ENCODE data around the gene ARPC5L. TPM values are rescaled to one million over a fixed set of nuclear protein-coding genes. Genes with fewer than 3 reads are reported as not detected.

ARPC5L gene
- total RNA-seq, 1 experiment from 2014 or later, result 50.0 TPM

DNA sequence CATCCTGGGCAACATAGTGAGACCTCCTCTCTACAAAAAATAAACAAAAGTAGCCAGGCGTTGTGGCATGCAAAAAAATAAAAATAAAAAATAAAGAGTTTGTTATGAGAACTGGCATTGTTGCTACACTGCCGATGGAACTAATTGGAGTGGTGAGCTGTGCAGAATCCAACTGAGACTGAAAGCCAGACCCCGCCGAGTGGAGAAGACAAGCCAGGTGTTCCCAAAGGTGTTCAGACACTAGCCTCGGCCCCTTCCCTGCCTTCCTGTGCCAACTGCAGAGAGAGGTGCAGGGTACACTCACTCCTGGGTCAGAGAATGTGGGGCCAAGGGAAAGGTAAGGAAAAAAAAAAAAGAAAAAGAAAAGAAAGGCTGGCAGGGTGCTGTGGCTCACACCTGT is 46.3 kb upstream of the ARPC5L start (continued):
- TF ChIP-seq TCF7L2 (IDR thresholded peaks at IDR 0.05; ENCODE audit: borderline replicate concordance, extremely low read depth, insufficient read depth, insufficient read length), result no peak
- TF ChIP-seq, protein P1, sequence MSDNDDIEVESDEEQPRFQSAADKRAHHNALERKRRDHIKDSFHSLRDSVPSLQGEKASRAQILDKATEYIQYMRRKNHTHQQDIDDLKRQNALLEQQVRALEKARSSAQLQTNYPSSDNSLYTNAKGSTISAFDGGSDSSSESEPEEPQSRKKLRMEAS (IDR thresholded peaks at IDR 0.05), result no peak

DNA sequence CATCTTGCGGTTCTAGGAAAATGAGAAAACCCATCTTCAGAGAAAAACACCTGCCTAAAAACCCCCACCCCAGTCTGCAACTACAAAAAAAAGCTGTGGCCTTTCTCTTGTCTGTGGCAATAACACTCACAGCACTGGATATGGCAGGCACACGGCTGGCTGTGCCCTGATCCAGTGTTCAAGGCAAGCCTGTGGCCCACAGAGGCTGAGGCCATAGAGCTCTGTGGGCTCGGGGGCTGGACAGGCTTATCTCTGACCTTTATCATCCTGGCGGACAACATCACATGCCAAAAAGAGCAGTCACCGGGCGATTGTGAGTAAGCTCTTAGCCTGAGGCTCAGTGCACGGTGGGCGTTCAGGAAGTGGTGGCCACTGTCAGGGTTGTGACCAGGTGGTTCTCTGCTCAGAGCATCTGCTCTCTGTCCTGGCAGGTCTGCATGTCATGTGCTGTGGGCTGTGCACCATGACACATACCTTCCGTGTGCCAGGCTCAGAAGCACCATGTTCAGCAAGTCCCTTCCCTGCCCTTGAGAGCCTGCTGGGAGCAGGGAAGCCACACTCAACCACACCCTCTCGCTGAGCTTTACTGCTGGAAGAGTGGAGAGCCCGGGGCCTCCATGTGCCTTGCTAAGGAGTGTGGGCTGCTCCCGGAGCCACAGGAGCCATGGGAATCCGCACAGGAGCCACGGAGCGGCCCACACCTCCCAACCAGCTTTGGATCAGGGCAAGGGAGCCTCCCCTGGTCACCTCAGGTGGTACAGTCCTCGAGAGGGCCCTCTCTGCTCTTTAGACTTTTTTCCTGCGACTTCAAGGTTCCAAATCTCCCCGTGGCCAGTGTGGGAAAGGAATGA is 43.3 kb upstream of the ARPC5L start:
- POLR2A ChIA-PET, result interaction anchor here (0.6 to 2.1 kb wide), 6 partner anchors 8 to 41 kb away, joined by 3 to 8 read pairs (median 4); partner anchors contain the start of gene OLFML2A
- Histone ChIP-seq H3K27ac (ENCODE audit: low read depth, low read length) (peak overlapping the region; percentile 69), H3K9me2 (ENCODE audit: insufficient read depth) (no peaks in the 10 kb centered on the region), H3K79me2 (ENCODE audit: insufficient read depth, low read length) (no peaks in the 10 kb centered on the region), H3K4me3 (replicated peaks in 1 of 2; ENCODE audit: low read depth in 1 of 2, low read length in 2 of 2) (peak overlapping the region in 1 of 2 experiments; percentile 15; a peak in 1 of 4 replicates), H3K4me1 (ENCODE audit: control insufficient read depth in 1 of 2, insufficient read depth in 2 of 2, low read length in 2 of 2) (peaks cover 29 to 61% of the 10 kb centered on the region in 2 experiments), H2AFZ (ENCODE audit: low read depth, low read length, poor library complexity, severe bottlenecking) (peak overlapping the region; percentile 37), H3K36me3 (ENCODE audit: control insufficient read depth in 1 of 2, insufficient read depth in 2 of 2, low read length in 2 of 2) (no peaks in the 10 kb centered on the region), H4K20me1 (ENCODE audit: insufficient read depth) (no peaks in the 10 kb centered on the region), H3K9ac (ENCODE audit: low read length) (peak overlapping the region; percentile 58), H3K9me3 (ENCODE audit: control insufficient read depth in 1 of 2, insufficient read depth in 1 of 2, low read depth in 1 of 2, low read length in 2 of 2) (no peaks in the 10 kb centered on the region), H3K4me2 (ENCODE audit: low read length) (peak overlapping the region; percentile 65), H3K27me3 (ENCODE audit: insufficient read depth, low read length) (no peaks in the 10 kb centered on the region)
- peak; percentile 82 for DNase-seq (ENCODE audit: low read depth, low spot score)
- RAD21 ChIA-PET (ENCODE audit: low non-redundant PET in 1 of 2, low total read pairs in 2 of 2, uncharacterized antibody in 2 of 2, unreplicated experiment in 2 of 2), result interaction anchor here in 1 of 2 experiments (0.7 to 1.3 kb wide), 2 partner anchors 34 to 44 kb away, joined by 3 to 6 read pairs; partner anchors contain the start of gene WDR38
- ATAC-seq, result peak; percentile 87
- CTCF ChIA-PET, result interaction anchor here (1.0 to 2.6 kb wide), 5 partner anchors 23 to 202 kb away, joined by 3 to 13 read pairs (median 8); partner anchors contain the start of genes NR6A1 and WDR38
- BruUV-seq (replicated peaks), result no TSS peak
- intact Hi-C loops (cut with micrococcal nuclease), result loop anchor here (5.0 kb wide), 1 partner anchor 41 kb away; the partner anchor contains the start of gene OLFML2A
- TF ChIP-seq YY1 (IDR thresholded peaks at IDR 0.05; ENCODE audit: extremely low read depth, insufficient replicate concordance, low read depth, low read length), result peak; percentile 4
- TF ChIP-seq SRF (IDR thresholded peaks at IDR 0.05; ENCODE audit: low read depth), result no peak
- TF ChIP-seq, protein P2, sequence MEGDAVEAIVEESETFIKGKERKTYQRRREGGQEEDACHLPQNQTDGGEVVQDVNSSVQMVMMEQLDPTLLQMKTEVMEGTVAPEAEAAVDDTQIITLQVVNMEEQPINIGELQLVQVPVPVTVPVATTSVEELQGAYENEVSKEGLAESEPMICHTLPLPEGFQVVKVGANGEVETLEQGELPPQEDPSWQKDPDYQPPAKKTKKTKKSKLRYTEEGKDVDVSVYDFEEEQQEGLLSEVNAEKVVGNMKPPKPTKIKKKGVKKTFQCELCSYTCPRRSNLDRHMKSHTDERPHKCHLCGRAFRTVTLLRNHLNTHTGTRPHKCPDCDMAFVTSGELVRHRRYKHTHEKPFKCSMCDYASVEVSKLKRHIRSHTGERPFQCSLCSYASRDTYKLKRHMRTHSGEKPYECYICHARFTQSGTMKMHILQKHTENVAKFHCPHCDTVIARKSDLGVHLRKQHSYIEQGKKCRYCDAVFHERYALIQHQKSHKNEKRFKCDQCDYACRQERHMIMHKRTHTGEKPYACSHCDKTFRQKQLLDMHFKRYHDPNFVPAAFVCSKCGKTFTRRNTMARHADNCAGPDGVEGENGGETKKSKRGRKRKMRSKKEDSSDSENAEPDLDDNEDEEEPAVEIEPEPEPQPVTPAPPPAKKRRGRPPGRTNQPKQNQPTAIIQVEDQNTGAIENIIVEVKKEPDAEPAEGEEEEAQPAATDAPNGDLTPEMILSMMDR (IDR thresholded peaks at IDR 0.05 in 2 of 3, conservative IDR thresholded peaks at IDR 0.05 in 1 of 3; ENCODE audit: borderline replicate concordance in 1 of 3, insufficient read depth in 1 of 3, low read depth in 2 of 3, low read length in 2 of 3), result peak in 1 of 3 experiments; percentile 24; a peak in 2 of 6 replicates
- no peak for TF ChIP-seq RAD21 (IDR thresholded peaks at IDR 0.05; ENCODE audit: low read depth)
- TF ChIP-seq JUND (IDR thresholded peaks at IDR 0.05), result no peak
- peak; percentile 63 for TF ChIP-seq POLR2AphosphoS5 (IDR thresholded peaks at IDR 0.05; ENCODE audit: low read depth, low read length)

All from HCT116 (cell line).